GM18868 (cell line): Measurements from ENCODE around the gene RAB6B.

Experiments
- ATAC-seq: cut with Tn5 transposase; IDR thresholded peaks from one replicate; pipeline ENCODE4 v1.9.1; 2021; ENCODE audit warnings: mild to moderate bottlenecking, moderate library complexity; ENCODE audit not compliant: unreplicated experiment

The RAB6B gene

DNA sequence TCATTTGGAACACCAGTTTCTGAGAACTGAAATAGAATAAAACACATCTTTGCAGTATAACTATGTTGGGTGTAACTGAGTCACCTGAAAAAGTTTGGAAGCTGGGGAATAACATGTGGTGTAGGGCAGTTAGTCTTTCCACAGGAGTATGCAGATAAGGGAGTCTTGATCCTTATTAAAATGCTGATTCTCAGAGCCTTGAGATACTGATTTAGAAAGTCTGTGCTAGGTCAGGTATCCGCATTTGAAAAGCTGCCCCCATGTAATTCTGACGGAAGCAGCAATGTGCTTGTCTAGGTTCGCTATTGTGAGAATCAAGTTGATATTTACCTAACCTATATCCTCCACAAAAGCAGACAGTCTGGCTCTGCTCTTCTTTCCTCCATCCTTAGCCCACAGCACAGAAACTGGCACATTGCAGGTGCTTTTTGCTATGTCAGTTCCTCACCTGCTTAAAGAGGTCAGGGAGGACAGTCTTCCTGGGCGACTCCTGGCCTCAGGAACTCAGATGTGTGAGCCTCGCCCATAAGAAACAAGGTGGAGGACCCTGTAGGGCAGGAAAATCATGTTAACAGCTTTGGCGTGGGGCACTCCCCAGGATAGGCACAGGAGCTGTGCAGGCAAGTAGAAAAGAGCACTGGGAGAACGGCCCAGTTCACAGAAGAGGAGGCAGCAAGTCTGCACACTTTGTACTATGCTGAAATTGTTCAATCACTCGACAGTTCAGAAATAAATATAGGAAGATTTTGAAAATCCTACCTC lies 117.7 kb downstream of the RAB6B start:
- no peak for ATAC-seq

DNA sequence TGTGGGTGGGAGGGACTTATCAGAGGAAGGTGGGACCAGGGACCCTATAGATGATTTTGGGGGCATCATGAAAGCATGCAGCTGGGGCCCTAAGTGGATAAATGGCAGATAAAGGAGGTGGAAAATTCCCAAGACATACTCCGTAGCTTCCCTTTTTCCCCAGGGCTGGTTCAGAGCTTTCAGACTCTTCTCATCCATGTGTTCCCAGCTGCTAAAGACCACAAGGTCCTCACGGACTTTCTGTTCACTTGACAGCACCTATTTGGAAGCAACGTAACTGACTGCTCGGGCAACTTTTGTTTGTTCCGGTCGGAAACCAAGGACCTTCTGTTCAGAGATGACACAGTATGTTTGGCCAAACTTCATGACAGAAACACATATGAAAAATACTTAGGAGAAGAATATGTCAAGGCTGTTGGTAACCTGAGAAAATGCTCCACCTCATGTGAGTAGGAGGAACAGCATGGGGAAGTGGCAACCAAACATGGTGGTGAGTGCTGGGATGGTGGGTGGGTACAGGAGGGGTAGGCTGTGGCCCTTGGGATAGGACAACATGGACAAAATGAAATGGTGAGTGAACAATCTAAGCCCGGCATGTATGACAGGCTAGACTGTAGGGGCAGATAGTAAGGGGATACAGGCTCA lies 118.8 kb downstream of the RAB6B start:
- ATAC-seq: no peak

DNA sequence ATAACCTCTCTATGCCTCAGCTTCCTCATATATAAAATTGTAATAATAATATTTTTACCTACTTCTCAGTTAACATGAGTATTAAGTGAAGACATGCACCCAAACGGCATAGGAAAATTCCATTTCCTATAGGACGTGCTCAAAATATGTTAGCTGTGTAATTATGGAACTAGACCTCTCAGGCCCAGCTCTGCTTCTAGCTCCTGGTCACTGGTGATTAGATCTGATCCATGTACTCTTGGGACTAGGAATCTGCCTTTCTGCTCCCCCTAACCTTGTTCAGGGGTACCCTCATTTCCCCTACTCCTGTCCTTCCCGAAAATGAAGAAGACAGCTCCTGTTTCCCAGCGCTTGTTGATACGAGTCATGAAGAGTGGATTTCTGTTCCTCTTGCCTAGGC lies 119.8 kb downstream of the RAB6B start:
- ATAC-seq: no peak

DNA sequence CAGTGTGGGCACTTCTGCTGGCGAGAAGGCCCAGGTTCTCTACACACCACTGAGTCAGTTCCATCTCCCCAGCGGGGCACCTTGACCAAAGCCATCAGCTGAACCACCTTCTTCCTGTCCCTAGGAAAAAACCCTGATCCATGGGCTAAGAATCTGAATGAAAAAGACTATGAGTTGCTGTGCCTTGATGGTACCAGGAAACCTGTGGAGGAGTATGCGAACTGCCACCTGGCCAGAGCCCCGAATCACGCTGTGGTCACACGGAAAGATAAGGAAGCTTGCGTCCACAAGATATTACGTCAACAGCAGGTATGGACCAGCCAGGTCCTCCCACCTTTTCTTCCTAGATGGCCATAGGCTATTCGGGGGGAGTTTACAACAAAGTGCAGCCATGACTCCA lies 120.4 kb downstream of the RAB6B start:
- ATAC-seq: no peak
